ENCODE data around the gene HOXA5.

Gene HOXA5

GRCh38 chr7:27131390-27131819 lies 12.1 kb downstream of the HOXA5 start:
- no peak for DNase-seq

- peak; percentile 86 for DNase-seq
These were observed 12.7 kb downstream of the HOXA5 start, which contains the start of gene HOXA4 for GRCh38 chr7:27130540-27131389. Gene HOXA4, minus strand, starts transcription at chr7:27130757. Its CDS starts 24 bp downstream, at chr7:27130733.

GRCh38 chr7:27129729-27130539 lies 13.5 kb downstream of the HOXA5 start:
- DNase-seq: peak; percentile 62

GRCh38 chr7:27128776-27129728 lies 14.4 kb downstream of the HOXA5 start:
- DNase-seq: no peak

- no peak for DNase-seq
These were observed 15.4 kb downstream of the HOXA5 start for GRCh38 chr7:27128034-27128433.

- no peak for DNase-seq
These were observed 16.7 kb downstream of the HOXA5 start for GRCh38 chr7:27126596-27127327.

- DNase-seq: no peak
These were observed 17.5 kb downstream of the HOXA5 start for GRCh38 chr7:27125986-27126394.

- DNase-seq: no peak
These were observed 18.4 kb downstream of the HOXA5 start for GRCh38 chr7:27124902-27125689.

- no peak for DNase-seq
These were observed 19.2 kb downstream of the HOXA5 start for GRCh38 chr7:27124096-27124901.

- DNase-seq: no peak
These were observed 19.9 kb downstream of the HOXA5 start for GRCh38 chr7:27123477-27124053.

GRCh38 chr7:27123007-27123476 lies 20.4 kb downstream of the HOXA5 start:
- DNase-seq: no peak

- DNase-seq: no peak
These were observed 21.2 kb downstream of the HOXA5 start for GRCh38 chr7:27122077-27122910.

GRCh38 chr7:27121684-27122076 lies 21.8 kb downstream of the HOXA5 start:
- DNase-seq: no peak

GRCh38 chr7:27119412-27119911 lies 24.0 kb downstream of the HOXA5 start:
- no peak for DNase-seq

GRCh38 chr7:27118580-27118979 lies 24.9 kb downstream of the HOXA5 start:
- DNase-seq: no peak

- no peak for DNase-seq
These were observed 25.5 kb downstream of the HOXA5 start for GRCh38 chr7:27117887-27118491.

GRCh38 chr7:27116962-27117886 lies 26.3 kb downstream of the HOXA5 start:
- no peak for DNase-seq

Data from NCI-H748 treated with DMSO at 0.1 percent for 48 hours (cell line).